MCF 10A (cell line): Measurements from ENCODE around the gene SUN2. TPM values are rescaled to one million over a fixed set of nuclear protein-coding genes. Genes with fewer than 3 reads are reported as not detected.

Experiments used
- BruUV-seq: library from RNA; stranded (reverse); fragments of 400-500 nt; replicated peaks from 2 replicates; lab custom pipeline; 2021; lab: Mats Ljungman, UMichigan
- CTCF ChIA-PET: fragments of 300-600 bp; sonication (Branson Sonifier 250); formaldehyde crosslinking; extraction: SDS; loops from one replicate; lab custom pipeline; 2021; ENCODE audit warnings: antibody characterized with exemption, inconsistent platforms; lab: Yijun Ruan, JAX
- POLR2A ChIA-PET: fragments of 300-600, 350-650 bp; sonication (Branson Sonifier 250); formaldehyde crosslinking; extraction: SDS; loops from one replicate; lab custom pipeline; 2020; ENCODE audit warnings: antibody characterized with exemption, inconsistent platforms; lab: Yijun Ruan, JAX
- DNase-seq: peaks from one replicate; pipeline ENCODE4 v3.0.0-alpha.2; 2018; ENCODE audit not compliant: unreplicated experiment
- H3K27ac Mint-ChIP-seq: one replicate; pipeline ENCODE4 v1.8.0; 2022; ENCODE audit warnings: mild to moderate bottlenecking, low read depth, mixed read lengths; ENCODE audit not compliant: unreplicated experiment
- H3K27me3 Mint-ChIP-seq: one replicate; pipeline ENCODE4 v1.8.0; 2022; ENCODE audit warnings: mixed read lengths; ENCODE audit not compliant: insufficient read depth, unreplicated experiment
- H3K36me3 Mint-ChIP-seq: one replicate; pipeline ENCODE4 v1.8.0; 2022; ENCODE audit warnings: mild to moderate bottlenecking, moderate library complexity, mixed read lengths; ENCODE audit not compliant: insufficient read depth, unreplicated experiment
- H3K4me1 Mint-ChIP-seq: one replicate; pipeline ENCODE4 v1.8.0; 2022; ENCODE audit warnings: mixed read lengths; ENCODE audit not compliant: insufficient read depth, unreplicated experiment
- H3K4me3 Mint-ChIP-seq: one replicate; pipeline ENCODE4 v1.8.0; 2022; ENCODE audit warnings: mild to moderate bottlenecking, moderate library complexity, mixed read lengths; ENCODE audit not compliant: unreplicated experiment
- H3K9me3 Mint-ChIP-seq: one replicate; pipeline ENCODE4 v1.8.0; 2022; ENCODE audit warnings: mixed read lengths; ENCODE audit not compliant: unreplicated experiment
- CTCF ChIP-seq: fragments of 200-600 bp; IDR thresholded peaks from one replicate; pipeline ENCODE4 v1.8.0; 2022; ENCODE audit warnings: antibody characterized with exemption, mild to moderate bottlenecking; ENCODE audit not compliant: unreplicated experiment
- intact Hi-C: fragments of 100-400 bp; cut with micrococcal nuclease; formaldehyde crosslinking; loops from 2 replicates; pipeline ENCODE4 v1.14.1; 2022
- total RNA-seq: library from RNA; stranded (reverse); gene quantifications from 2 replicates; pipeline ENCODE4 v1.2.3, GENCODE V29; 2022

The SUN2 gene
- total RNA-seq, 1 experiment from 2014 or later: 66.8 TPM

GRCh38 chr22:38704654-38705234, 51.1 kb downstream of the SUN2 start:
- TF ChIP-seq CTCF: no peak
- Mint-ChIP-seq H3K27ac (peak overlapping the region; percentile 88), H3K27me3 (no peaks in the 10 kb centered on the region), H3K9me3 (no peaks in the 10 kb centered on the region), H3K4me3 (peak overlapping the region; percentile 88), H3K4me1 (peaks cover 25% of the 10 kb centered on the region), H3K36me3 (peaks cover 8% of the 10 kb centered on the region)
- intact Hi-C loops: no loop called here
- no peak for DNase-seq
- CTCF ChIA-PET: no interaction called here
- POLR2A ChIA-PET: interaction anchor here (0.6 to 5.1 kb wide), 13 partner anchors 8 to 614 kb away, joined by 3 to 118 read pairs (median 4); partner anchors contain the start of genes JOSD1, MAFF, RPL3 and SUN2
- no TSS peak for BruUV-seq

GRCh38 chr22:38700789-38701628, 54.8 kb downstream of the SUN2 start, which contains the start of gene JOSD1:
TSS of gene JOSD1 (minus strand) at chr22:38700943. CDS start at chr22:38699987, 956 bp downstream.
- Mint-ChIP-seq H3K36me3 (peaks cover 9% of the 10 kb centered on the region), H3K27me3 (no peaks in the 10 kb centered on the region), H3K9me3 (no peaks in the 10 kb centered on the region), H3K4me1 (peaks cover 27% of the 10 kb centered on the region), H3K27ac (peak within 1 kb of the TSS; percentile 85), H3K4me3 (peak within 1 kb of the TSS; percentile 79)
- TF ChIP-seq CTCF: no peak
- intact Hi-C loops: no loop called here
- peak; percentile 92 for DNase-seq
- CTCF ChIA-PET: interaction anchor here (0.5 to 4.9 kb wide), 2 partner anchors 18 to 199 kb away, joined by 3 to 40 read pairs; partner anchors contain the start of gene TOMM22
- POLR2A ChIA-PET: interaction anchor here (0.7 to 8.7 kb wide), 6 partner anchors 6 to 48 kb away, joined by 3 to 223 read pairs (median 12); partner anchors contain the start of genes CBY1, FAM227A, GTPBP1 and TOMM22
- BruUV-seq: TSS peak; percentile 82

GRCh38 chr22:38700270-38700788, 55.5 kb downstream of the SUN2 start:
- no TSS peak for BruUV-seq
- intact Hi-C loops: no loop called here
- peak; percentile 70 for DNase-seq
- Mint-ChIP-seq H3K9me3 (no peaks in the 10 kb centered on the region), H3K4me3 (peak overlapping the region; percentile 79), H3K27ac (peak overlapping the region; percentile 85), H3K27me3 (no peaks in the 10 kb centered on the region), H3K36me3 (peaks cover 9% of the 10 kb centered on the region), H3K4me1 (peaks cover 27% of the 10 kb centered on the region)
- TF ChIP-seq CTCF: no peak
- POLR2A ChIA-PET: interaction anchor here (0.6 to 8.7 kb wide), 16 partner anchors 6 to 643 kb away, joined by 3 to 223 read pairs (median 5); partner anchors contain the start of genes CBY1, FAM227A, GTPBP1 and PICK1
- CTCF ChIA-PET: interaction anchor here (0.5 to 4.9 kb wide), 4 partner anchors 17 to 333 kb away, joined by 3 to 40 read pairs (median 4); partner anchors contain the start of gene TOMM22
